Osteoblast (primary cell): Measurements from ENCODE around the gene PNLIPRP3. TPM values are rescaled to one million over a fixed set of nuclear protein-coding genes. Genes with fewer than 3 reads are reported as not detected.

Source experiments
- DNase-seq: peaks from one replicate; pipeline ENCODE4 v3.0.0; 2011; ENCODE audit warnings: low spot score, mixed read lengths; ENCODE audit not compliant: insufficient read length; ENCODE audit errors: missing footprints
- H2AFZ ChIP-seq: 2 replicates; pipeline ENCODE4 v1.6.0; 2011; ENCODE audit warnings: mild to moderate bottlenecking, low read length
- H3K27ac ChIP-seq: 2 replicates; pipeline ENCODE4 v1.5.1; 2011; ENCODE audit warnings: mild to moderate bottlenecking, low read depth, low read length, moderate library complexity
- H3K27me3 ChIP-seq: 2 replicates; pipeline ENCODE4 v1.6.0; 2012; ENCODE audit warnings: mild to moderate bottlenecking, control low read depth, inconsistent platforms, low read length, moderate library complexity; ENCODE audit not compliant: insufficient read depth
- H3K36me3 ChIP-seq: 2 replicates; pipeline ENCODE4 v1.5.1; 2011; ENCODE audit warnings: mild to moderate bottlenecking, low read length, control low read depth, moderate library complexity; ENCODE audit not compliant: insufficient read depth
- H3K4me1 ChIP-seq: 2 replicates; pipeline ENCODE4 v1.5.1; 2011; ENCODE audit warnings: mild to moderate bottlenecking, low read length, control low read depth, moderate library complexity; ENCODE audit not compliant: insufficient read depth
- H3K4me2 ChIP-seq: 2 replicates; pipeline ENCODE4 v1.6.0; 2011; ENCODE audit warnings: mild to moderate bottlenecking, low read length; ENCODE audit not compliant: insufficient read depth
- H3K4me3 ChIP-seq: fragments of 200-600 bp; sonication (generic); 3 replicates; pipeline ENCODE4 v1.5.1; 2012; ENCODE audit warnings: mild to moderate bottlenecking, low read length, inconsistent platforms; ENCODE audit not compliant: insufficient read depth
- H3K79me2 ChIP-seq: 2 replicates; pipeline ENCODE4 v1.6.0; 2012; ENCODE audit warnings: mild to moderate bottlenecking, low read length, control low read depth, inconsistent platforms; ENCODE audit not compliant: insufficient read depth
- H3K9me3 ChIP-seq: 2 replicates; pipeline ENCODE4 v1.5.1; 2011; ENCODE audit warnings: low read depth, low read length, control low read depth
- H4K20me1 ChIP-seq: 2 replicates; pipeline ENCODE4 v1.6.0; 2012; ENCODE audit warnings: mild to moderate bottlenecking, low read length, control low read depth; ENCODE audit not compliant: insufficient read depth
- CTCF ChIP-seq: IDR thresholded peaks from 2 replicates; pipeline ENCODE4 v1.5.1; 2011; ENCODE audit warnings: mild to moderate bottlenecking, low read depth, low read length, moderate library complexity; ENCODE audit errors: extremely low read depth
- total RNA-seq: library from RNA; depleted of rRNA; stranded (reverse); fragments of >200 nt; gene quantifications from 2 replicates; pipeline ENCODE4 v1.2.3, GENCODE V29; 2012

PNLIPRP3 gene
- total RNA-seq, 1 donor: 0.72 TPM

GRCh38 chr10:116487522-116488430, 60.1 kb downstream of the PNLIPRP3 start:
- H2AFZ ChIP-seq: no peak overlapping the region
- H3K4me2 ChIP-seq: no peak overlapping the region
- H3K27me3 ChIP-seq: no peaks in the 10 kb centered on the region
- H3K4me1 ChIP-seq: no peaks in the 10 kb centered on the region
- TF ChIP-seq CTCF: no peak
- H3K27ac ChIP-seq: no peak overlapping the region
- DNase-seq: no peak
- H3K4me3 ChIP-seq: no peak overlapping the region
- no peaks in the 10 kb centered on the region for H3K79me2 ChIP-seq
- no peaks in the 10 kb centered on the region for H3K9me3 ChIP-seq
- no peaks in the 10 kb centered on the region for H4K20me1 ChIP-seq
- no peaks in the 10 kb centered on the region for H3K36me3 ChIP-seq

- Histone ChIP-seq H3K4me3 (no peak overlapping the region), H4K20me1 (no peaks in the 10 kb centered on the region), H2AFZ (no peak overlapping the region), H3K36me3 (no peaks in the 10 kb centered on the region), H3K4me2 (no peak overlapping the region), H3K4me1 (no peaks in the 10 kb centered on the region), H3K79me2 (no peaks in the 10 kb centered on the region), H3K9me3 (no peaks in the 10 kb centered on the region), H3K27ac (no peak overlapping the region), H3K27me3 (no peaks in the 10 kb centered on the region)
- no peak for TF ChIP-seq CTCF
- no peak for DNase-seq
Measured at GRCh38 chr10:116489460-116489859, 61.8 kb downstream of the PNLIPRP3 start.

- Histone ChIP-seq H2AFZ (no peak overlapping the region), H3K27me3 (no peaks in the 10 kb centered on the region), H3K4me1 (no peaks in the 10 kb centered on the region), H3K9me3 (no peaks in the 10 kb centered on the region), H3K79me2 (no peaks in the 10 kb centered on the region), H3K4me2 (no peak overlapping the region), H3K4me3 (no peak overlapping the region), H3K27ac (no peak overlapping the region), H4K20me1 (no peaks in the 10 kb centered on the region), H3K36me3 (no peaks in the 10 kb centered on the region)
- DNase-seq: peak; percentile 61
- peak; percentile 66 for TF ChIP-seq CTCF
Measured at GRCh38 chr10:116490028-116490662, 62.5 kb downstream of the PNLIPRP3 start.

GRCh38 chr10:116504786-116505185, 77.1 kb downstream of the PNLIPRP3 start:
- H3K79me2 ChIP-seq: no peaks in the 10 kb centered on the region
- H3K27ac ChIP-seq: no peak overlapping the region
- H3K9me3 ChIP-seq: no peaks in the 10 kb centered on the region
- no peaks in the 10 kb centered on the region for H4K20me1 ChIP-seq
- H3K4me1 ChIP-seq: no peaks in the 10 kb centered on the region
- TF ChIP-seq CTCF: no peak
- H3K27me3 ChIP-seq: no peaks in the 10 kb centered on the region
- no peak for DNase-seq
- H3K36me3 ChIP-seq: no peaks in the 10 kb centered on the region
- H3K4me2 ChIP-seq: no peak overlapping the region
- no peak overlapping the region for H3K4me3 ChIP-seq
- H2AFZ ChIP-seq: no peak overlapping the region
